GM18502 (cell line): Measurements from ENCODE around the gene CIAO2B.

Experiments used
- ATAC-seq: cut with Tn5 transposase; IDR thresholded peaks from one replicate; pipeline ENCODE4 v1.9.1; 2021; ENCODE audit warnings: mild to moderate bottlenecking; ENCODE audit not compliant: unreplicated experiment, poor library complexity

The CIAO2B gene

DNA sequence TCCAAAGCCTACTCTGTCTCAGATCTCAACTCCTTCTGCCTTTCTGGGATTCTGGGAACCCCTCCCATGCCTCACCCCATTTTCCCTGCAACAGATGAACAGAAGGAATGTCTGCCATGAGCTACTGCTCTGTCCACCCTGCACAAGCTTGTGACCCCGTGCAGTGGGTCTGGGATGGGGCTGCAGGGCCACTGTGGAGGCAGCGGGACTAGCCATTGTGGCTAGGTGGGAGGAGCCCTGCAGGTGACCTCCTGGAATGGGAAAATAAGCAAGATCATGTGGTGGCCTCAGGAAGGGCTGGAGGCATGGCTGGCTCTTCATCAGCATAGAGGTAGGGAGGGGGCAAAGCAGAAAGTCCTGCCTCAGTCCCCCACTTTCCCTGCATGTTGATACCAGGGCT is 40.1 kb downstream of the CIAO2B start:
- ATAC-seq: no peak

DNA sequence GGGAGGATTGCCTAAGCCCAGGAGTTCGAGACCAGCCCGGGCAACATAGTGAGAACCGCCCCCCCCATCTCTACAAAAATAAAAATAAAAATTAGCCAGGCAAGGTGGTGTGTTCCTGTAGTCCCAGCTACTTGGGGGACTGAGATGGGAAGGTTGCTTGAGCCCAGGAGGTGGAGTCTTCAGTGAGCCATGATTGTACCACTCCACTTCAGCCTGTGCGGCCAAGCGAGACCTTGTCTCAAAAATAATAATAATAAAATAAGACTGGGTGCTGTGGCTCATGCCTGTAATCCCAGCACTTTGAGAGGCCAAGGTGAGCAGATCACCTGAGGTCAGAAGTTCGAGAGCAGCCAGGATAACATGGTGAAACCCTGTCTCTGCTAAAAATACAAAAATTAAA is 42.4 kb downstream of the CIAO2B start:
- ATAC-seq: no peak

DNA sequence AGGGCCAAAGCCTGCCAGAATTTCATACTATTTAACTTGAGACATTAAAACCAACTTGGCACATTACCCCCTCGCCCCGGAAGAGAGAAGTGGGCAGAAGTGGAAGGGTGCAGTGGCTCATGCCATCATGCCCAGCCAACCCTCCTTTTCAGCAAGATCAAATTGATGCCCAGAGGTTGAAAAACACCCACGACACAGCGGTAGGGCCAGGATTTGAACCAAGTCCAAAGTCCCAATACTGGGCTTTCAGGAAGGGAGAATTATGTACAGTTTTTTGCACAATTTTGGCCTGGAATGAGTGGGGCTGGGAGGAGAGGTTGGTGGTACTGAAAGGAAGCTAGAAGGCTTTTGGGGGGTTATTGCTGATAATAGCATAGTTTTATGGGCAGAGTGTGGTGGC is 42.8 kb downstream of the CIAO2B start:
- no peak for ATAC-seq

DNA sequence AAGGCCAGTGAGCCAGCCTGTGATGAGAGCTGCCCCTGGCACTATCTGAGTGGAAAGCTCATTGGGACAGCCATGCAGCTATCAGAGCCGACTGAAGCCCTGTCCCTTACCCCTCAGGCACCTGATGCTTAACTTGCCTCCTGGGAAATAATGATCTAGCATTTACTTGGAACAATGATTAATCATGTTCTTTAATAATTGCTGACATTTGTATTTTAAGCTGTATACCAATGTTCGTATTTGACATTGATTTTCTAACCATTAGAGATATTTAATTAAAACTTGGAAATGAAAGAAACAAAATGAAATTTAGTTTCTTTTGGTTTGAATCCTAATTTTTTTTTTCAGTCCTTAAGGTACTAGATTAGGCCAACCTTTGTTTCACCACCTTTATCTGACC is 43.4 kb downstream of the CIAO2B start:
- no peak for ATAC-seq

DNA sequence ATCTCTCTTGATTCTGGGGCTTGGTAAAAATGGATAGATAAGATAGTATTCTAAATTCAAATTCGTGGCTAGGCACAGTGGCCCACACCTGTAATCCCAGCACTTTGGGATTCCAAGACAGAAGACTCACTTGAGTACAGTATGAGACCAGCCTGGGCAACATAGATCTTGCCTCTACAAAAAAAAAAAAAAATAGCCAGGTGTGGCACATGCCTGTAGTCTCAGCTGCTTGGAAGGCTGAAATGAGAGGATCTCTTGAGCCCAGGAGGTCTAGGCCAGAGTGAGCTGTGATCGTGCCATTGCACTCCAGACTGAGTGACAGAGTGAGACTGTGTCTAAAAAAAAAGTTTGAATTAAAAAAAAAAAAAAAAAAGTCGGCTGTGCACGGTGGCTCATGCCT is 44.6 kb downstream of the CIAO2B start:
- ATAC-seq: no peak

DNA sequence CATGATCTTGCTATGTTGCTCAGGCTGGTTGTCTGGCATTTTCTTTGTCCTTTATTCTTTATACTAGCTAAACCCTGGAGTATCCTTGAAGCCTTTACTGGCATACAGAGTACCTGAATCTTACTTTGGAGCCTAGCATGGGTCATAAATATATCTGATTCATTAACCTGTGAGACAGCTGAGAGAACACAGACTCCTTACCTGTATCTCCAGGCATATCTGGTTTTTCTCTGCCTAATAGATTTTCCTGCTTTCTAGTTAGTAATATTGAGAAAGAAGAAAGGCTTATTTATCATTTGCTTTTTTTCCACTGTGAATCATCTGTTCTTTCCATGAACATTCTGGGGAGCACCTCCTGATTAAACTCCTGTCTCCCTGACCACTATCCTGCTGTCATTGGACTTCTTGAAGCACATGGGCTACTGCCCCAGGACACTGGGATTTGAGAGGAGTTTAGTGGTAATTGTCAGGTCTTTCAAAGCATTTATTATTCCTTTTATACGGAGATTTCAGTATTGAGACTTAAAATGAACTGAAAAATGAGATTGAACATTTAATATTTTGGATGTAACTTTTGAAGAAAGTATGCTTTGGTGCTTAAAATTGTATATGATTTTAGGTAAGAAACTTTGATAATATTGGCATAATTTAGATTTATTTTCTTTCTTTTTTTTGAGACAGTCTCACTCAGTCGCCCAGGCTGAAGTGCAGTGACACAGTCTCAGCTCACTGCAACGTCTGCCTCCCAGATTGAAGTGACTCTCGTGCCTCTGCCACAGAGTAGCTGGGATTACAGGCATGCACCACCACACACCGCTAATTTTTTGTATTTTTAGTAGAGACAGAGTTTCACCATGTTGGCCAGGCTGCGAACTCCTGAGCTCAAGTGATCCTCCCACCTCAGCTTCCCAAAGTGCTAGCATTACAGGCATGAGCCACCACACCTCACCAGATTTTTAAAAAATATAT is 45.3 kb downstream of the CIAO2B start:
- ATAC-seq: no peak

DNA sequence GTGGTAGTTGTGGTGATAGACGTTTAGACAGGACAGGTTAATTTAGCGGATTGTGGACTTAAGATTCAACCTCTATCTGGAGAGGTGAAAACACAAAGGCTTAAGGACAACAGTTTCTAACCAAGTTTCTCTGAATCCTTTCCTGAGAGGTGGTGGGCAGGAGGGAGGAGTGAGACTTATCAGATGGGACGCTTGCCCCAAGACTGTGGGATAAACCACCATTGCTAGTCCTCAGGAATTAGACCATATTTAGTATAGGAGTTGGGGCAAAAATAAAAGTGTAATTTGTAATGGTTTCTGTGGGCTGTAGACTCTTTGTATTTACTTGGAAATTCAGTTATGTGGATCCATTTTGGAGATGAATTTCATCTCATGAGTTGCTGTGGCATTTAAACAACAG is 47.3 kb downstream of the CIAO2B start:
- ATAC-seq: no peak

DNA sequence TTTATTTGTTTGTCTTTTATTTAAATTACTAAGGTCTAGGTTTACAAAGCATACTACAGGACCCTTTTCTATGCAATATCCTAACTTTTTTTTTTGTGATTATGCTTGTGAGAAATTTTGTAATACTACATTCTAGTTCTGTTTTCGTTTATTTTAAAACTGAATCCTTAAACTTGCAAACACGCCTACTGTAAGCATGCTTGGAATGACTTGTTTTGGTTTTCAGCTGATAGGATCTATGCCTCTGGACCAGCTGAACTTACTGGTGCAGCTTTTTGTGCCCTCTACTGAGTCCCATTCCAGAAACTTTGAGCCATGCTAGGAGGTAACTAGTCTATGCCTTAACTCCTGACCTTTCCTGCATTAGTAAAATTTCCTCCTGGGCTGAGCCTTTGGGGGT is 47.9 kb downstream of the CIAO2B start:
- ATAC-seq: no peak

DNA sequence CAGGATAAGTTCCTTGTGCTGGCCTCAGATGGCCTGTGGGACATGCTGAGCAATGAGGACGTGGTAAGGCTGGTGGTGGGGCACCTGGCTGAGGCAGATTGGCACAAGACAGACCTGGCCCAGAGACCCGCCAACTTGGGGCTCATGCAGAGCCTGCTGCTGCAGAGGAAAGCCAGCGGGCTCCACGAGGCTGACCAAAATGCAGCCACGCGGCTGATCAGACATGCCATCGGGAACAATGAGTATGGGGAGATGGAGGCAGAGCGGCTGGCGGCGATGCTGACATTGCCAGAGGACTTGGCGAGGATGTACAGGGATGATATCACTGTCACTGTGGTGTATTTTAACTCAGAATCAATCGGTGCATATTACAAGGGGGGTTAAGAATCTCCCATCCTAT is 48.7 kb downstream of the CIAO2B start:
- ATAC-seq: no peak

DNA sequence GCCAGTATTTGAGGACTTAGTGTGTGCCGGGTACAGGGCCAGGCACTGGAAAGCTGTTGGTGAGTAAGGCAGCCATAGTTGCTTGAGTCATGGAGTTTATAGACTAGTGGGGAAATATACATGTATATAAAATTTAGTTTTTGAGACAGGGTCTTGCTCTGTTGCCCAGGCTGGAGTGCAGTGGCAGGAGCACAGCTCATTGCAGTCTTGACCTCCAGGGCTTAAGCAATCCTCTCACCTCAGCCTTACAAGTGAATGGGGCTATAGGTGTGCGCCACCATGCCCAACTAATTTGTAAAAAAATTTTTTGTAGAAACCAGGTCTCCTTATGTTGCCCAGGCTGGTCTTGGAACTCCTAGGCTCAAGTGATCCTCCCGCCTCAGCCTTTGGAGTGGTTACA is 51.5 kb downstream of the CIAO2B start:
- no peak for ATAC-seq
